Measurements from ENCODE around the gene SPATA13.
"Not testable (repeated sequence)": the region's sequence is repeated elsewhere in the genome, so short reads cannot be mapped to it uniquely, and the experiment has no call there.

GRCh38 chr13:24309300-24309699, 148.8 kb downstream of the SPATA13 start, which contains the start of gene C1QTNF9:
- TF ChIP-seq REST (IDR thresholded peaks at IDR 0.05; ENCODE audit: low read depth); EP300 (IDR thresholded peaks at IDR 0.05; ENCODE audit: borderline replicate concordance); USF1 (IDR thresholded peaks at IDR 0.05); TCF12 (IDR thresholded peaks at IDR 0.05; ENCODE audit: low read depth); CEBPB (IDR thresholded peaks at IDR 0.05); MAX (IDR thresholded peaks at IDR 0.05); TAF1 (IDR thresholded peaks at IDR 0.05; ENCODE audit: low read depth); NFIC (IDR thresholded peaks at IDR 0.05); ZBTB7A (IDR thresholded peaks at IDR 0.05; ENCODE audit: low read depth): not testable (repeated sequence)
